GM19043 (cell line): ENCODE results near the gene PIK3CB.

Experiments
- ATAC-seq: cut with Tn5 transposase; IDR thresholded peaks from one replicate; pipeline ENCODE4 v1.9.1; 2021; ENCODE audit warnings: low read depth; ENCODE audit not compliant: unreplicated experiment

Gene PIK3CB

GRCh38 chr3:138768125-138768524 lies 66.6 kb downstream of the PIK3CB start:
- no peak for ATAC-seq

- no peak for ATAC-seq
Measured at GRCh38 chr3:138767498-138768104, 67.1 kb downstream of the PIK3CB start.

GRCh38 chr3:138761002-138761401 lies 73.7 kb downstream of the PIK3CB start:
- ATAC-seq: no peak

- no peak for ATAC-seq
Measured at GRCh38 chr3:138748190-138748589, 86.5 kb downstream of the PIK3CB start.

GRCh38 chr3:138747225-138747624 lies 87.5 kb downstream of the PIK3CB start:
- ATAC-seq: no peak

GRCh38 chr3:138740072-138740471 lies 94.7 kb downstream of the PIK3CB start:
- no peak for ATAC-seq

GRCh38 chr3:138732456-138732855 lies 102.3 kb downstream of the PIK3CB start:
- no peak for ATAC-seq

GRCh38 chr3:138726946-138727730 lies 107.6 kb downstream of the PIK3CB start:
- ATAC-seq: no peak

GRCh38 chr3:138726042-138726441 lies 108.7 kb downstream of the PIK3CB start:
- peak; percentile 75 for ATAC-seq

GRCh38 chr3:138725116-138725515 lies 109.6 kb downstream of the PIK3CB start:
- no peak for ATAC-seq

GRCh38 chr3:138724443-138724842 lies 110.3 kb downstream of the PIK3CB start:
- no peak for ATAC-seq

GRCh38 chr3:138718849-138719248 lies 115.9 kb downstream of the PIK3CB start:
- ATAC-seq: no peak

GRCh38 chr3:138717348-138717747 lies 117.4 kb downstream of the PIK3CB start:
- no peak for ATAC-seq

- no peak for ATAC-seq
Measured at GRCh38 chr3:138712086-138712485, 122.6 kb downstream of the PIK3CB start.

GRCh38 chr3:138705675-138706074 lies 129.1 kb downstream of the PIK3CB start:
- ATAC-seq: no peak

- no peak for ATAC-seq
Measured at GRCh38 chr3:138696666-138697370, 137.9 kb downstream of the PIK3CB start.

GRCh38 chr3:138694287-138695007 lies 140.3 kb downstream of the PIK3CB start:
- ATAC-seq: no peak

GRCh38 chr3:138692152-138692551 lies 142.6 kb downstream of the PIK3CB start:
- ATAC-seq: no peak

- ATAC-seq: no peak
Measured at GRCh38 chr3:138691351-138691750, 143.4 kb downstream of the PIK3CB start.

GRCh38 chr3:138690036-138690435 lies 144.7 kb downstream of the PIK3CB start:
- no peak for ATAC-seq

- ATAC-seq: no peak
Measured at GRCh38 chr3:138688871-138689299, 145.8 kb downstream of the PIK3CB start.
